Hepatic stellate cell (primary cell): ENCODE data around the gene TM4SF4.

ENCODE experiments used
- DNase-seq: peaks from one replicate; pipeline ENCODE4 v3.0.0; 2011; ENCODE audit warnings: low spot score

The TM4SF4 gene

DNA sequence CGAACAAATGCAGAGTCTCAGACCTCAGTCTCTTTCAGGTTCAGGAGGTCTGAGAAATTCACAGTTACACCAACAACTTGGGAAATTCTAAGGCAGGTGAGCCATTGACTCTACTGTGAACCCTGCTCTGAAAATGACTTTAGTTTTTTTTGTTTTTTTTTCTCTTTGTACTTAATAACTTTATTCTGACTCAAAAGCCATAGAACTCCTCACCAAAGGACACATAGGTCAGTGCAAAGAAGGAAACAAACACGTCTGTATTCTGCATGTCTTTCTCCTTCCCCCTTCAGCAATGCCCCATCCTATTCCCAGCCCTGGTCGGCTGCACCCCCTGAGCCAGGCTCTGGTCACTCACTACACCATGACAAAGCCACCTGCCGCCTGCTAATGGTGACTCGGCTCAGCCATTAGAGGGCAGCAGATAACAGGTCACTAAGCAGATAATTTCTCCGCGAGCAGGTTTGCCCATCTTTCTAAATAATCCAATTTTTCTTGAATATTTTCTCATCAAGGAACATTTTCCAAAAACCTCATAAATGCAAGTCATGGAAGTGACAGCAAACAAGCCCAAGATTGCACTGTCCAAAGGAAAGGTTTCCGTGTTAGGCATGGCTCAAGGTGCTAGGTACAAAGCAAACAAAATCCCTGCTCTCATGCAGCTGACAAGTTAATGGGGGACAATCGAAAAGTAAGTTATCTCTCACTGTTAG, 37.7 kb downstream of the TM4SF4 start:
- DNase-seq = peak; percentile 52

DNA sequence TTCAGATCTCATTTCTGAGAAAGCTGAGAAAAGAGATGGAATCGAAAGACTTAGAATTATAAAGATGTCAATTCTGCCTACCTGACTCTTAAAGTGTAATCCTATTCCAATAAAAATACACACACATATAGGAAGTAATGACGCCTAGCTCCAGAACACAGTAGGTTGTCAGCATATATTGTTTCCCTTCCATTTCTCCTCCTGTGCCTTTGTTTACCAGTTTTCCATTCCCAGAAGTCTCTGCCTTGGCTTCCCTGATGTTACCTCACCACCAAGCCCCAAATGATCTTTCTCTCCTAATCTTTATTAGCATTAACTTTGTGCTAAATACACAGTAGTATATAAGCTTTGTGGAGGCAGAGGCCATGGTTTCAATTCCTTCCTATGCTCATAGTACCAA, 40.0 kb downstream of the TM4SF4 start:
- no peak for DNase-seq

DNA sequence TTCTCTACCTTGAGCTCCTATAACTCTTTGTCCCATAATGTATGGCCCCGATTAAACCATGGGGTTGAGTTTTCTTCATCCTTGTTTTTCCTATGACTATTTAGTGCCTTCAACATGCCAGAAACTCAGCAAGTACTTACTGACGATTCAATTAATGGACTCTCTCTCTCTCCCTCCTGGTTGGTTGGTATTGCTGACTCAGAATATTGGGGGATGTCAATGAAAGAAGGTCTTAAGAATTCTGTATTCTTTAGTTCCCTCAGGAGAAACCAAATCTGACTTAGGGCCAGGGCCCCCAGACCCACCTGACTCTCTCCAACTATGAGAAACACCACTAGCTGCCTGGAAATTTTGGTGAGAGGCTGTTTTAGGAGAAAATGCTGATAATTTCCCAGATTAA, 40.8 kb downstream of the TM4SF4 start:
- DNase-seq = no peak

DNA sequence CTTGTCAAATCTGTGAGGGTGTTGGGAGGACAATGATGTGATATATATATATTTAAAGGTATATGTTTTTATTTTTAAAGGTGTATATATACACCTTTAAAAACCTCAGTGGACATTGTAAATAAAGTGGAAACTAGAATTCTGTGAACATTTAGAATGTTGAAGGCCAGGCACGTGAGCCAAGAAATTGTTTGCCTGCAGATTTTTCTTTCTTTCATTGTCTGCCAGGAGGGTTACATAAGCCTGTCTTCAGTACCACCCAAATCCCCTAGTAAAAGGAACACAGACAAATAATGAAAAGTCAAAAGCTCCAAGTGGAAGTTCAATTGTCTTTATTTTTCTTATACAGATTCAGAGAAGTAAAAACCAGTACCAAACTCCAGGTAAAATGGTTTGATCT, 42.4 kb downstream of the TM4SF4 start:
- no peak for DNase-seq

DNA sequence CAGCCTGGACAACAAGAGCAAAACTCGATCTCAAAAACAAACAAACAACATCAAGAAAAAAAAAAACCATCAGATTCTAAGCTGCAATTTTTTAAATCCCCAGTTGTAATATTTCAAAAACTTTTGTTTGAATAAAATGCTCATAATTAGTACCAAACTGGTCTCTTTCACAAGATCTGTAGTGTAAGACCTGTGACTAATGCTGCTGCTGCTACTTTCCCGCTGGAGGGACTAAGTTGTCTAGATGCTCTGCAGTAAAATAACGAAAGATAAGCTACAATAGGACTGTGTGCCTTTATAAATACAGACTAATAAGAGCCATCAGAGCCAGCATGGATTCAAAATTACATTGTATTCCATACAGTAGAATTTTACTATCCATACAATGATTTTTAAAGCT, 45.4 kb downstream of the TM4SF4 start:
- DNase-seq = no peak

DNA sequence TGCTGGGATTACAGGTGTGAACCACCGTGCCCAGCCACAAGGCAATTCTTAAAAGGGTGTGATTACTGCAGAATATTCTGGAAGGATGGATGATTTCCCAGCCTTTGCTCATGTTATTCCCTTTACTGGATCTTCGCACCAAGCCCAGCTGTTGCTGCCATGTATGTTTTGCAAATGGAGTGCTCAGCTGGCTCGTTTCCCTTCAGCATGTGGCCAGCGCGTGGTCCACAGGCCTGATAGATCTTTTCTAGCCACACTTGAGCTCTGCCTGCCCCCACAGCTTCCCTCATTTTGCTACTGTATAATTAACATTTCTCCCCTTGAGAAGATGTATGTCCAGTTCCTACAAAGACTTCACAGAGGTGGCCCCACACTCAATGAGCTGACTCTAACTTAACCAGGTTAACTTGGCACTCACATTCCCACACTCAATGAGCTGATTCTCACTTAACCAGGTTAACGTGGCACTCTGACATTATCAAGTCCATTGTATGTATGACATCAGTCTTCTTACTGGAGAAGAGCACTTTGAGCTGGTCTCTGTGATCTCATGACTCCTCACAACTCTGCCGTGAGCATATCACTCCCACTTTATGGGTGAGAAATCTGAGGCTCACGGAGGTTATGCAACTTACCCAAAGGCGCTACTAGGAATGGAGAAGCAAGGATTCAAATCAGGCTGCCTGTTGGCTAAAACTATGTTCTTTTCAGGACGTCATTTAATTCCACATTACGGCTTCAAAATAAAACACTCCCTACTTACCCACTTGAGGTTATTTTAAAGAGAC, 49.2 kb downstream of the TM4SF4 start:
- DNase-seq = no peak

DNA sequence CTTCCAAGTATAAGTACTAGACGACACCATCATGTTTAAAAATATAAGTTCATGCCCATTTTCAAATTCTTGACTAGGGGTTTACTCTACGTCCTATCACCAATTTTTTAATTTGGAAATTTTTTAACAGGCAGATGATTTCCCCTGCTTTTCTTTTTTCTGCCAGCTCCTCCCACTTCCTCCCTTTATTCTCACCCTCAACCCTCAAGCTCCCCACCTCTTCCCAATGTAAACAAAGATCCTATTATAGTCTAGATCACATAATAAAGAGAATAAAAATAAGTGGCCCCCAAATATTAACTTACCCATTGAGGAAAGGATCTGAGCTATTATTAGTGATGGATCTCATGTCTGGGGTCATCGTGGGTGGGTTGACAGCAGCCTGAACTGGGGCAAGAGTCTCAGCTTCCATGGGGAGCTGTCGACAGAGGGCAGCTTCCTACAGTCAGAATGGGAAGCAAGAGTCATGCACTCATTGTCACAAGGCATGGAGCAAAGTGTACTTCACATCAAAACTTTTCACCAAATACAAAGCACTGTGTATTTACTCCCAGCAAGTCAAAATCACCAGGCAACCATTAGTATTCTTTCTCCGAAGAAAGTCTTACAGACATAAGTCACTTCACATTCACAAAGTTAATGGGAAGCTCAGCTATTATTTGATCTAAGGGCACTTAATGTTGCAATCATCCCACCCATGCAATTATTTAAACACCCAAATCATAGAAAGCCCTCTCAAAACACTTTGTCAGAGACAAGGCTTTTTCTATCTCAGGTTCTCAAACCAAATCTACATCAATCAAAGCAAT, 53.2 kb downstream of the TM4SF4 start:
- no peak for DNase-seq

DNA sequence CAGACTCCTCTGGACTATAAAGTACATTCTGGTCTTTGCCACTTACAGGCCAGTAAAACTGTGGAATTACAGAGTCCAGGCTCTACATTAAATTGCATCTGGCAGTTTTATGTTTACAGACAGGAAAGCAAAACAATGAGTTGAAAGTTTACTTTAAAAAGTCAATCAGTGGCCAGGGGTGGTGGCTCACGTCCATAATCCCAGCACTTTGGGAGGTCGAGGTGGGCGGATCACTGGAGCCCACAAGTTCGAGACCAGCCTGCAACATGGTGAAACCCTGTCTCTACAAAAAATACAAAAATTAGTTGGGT, 53.8 kb downstream of the TM4SF4 start:
- DNase-seq = no peak

DNA sequence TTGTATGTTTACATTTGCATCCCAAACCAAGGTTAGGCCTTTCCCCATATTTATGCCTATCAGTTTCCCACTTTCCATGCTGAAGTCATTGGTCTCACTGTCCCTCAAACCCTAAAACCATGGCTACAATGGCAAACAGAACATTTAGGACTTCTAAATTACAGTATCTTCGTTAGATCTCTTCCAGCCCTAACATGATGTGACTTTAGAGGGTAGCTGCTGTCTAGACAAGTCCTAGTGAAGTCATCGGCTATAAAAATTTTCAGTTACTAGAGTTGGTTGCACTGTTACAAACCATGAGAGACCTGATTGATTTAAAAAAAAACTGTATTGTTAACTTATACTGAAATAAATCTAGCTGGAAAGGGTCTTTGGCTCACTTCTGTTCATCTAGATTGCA, 54.6 kb downstream of the TM4SF4 start:
- DNase-seq = no peak

DNA sequence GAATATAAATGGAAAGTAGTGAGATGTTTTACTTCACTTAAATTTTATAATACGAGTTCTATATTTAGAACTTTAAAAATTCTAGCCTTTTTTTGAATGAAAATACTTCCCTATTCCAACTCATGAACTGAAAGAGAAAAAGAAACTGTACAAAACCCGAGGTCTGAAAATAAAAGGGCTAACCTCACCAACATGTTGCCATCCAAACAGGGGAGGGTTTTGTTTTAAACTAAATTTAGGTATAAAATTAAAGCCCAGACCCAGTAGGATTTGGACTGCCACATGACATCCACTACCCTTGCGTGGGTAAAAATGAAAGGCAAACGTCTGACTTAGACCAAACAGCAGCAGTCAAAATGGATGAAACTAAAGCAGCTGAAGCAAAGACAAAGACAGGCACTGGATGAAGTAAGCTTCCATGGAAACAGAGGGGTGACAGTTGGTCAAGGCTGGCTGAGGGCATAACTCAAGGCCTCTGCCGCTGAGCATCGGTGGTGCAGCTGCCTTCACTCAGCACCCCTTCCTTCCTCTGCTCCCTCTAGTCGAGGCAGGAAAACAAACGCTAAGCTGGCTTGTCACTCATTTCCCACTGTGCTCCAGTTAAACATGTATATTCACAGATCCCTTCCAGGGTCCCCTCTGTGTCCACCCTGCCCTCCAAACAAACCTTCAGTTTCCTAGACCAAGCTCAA, 58.1 kb downstream of the TM4SF4 start:
- DNase-seq = no peak

DNA sequence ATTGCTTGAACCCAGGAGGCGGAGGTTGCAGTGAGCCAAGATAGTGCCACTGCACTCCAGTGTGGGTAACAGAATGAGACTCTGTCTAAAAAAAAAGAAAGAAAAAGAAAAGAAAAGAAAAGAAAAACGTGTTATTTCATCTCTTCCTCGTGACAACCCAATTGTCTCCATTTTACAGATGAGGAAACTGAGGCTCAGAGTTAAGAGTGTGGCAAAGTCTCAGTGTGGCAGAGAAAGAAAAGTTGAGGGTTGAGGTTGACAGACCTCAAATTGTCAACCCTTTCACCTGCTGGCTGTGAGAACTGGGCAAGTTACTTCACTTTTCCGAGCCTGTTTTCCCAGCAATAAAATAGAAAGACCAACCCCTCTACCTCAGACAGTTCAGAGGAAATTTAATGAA, 59.6 kb downstream of the TM4SF4 start:
- DNase-seq = no peak

DNA sequence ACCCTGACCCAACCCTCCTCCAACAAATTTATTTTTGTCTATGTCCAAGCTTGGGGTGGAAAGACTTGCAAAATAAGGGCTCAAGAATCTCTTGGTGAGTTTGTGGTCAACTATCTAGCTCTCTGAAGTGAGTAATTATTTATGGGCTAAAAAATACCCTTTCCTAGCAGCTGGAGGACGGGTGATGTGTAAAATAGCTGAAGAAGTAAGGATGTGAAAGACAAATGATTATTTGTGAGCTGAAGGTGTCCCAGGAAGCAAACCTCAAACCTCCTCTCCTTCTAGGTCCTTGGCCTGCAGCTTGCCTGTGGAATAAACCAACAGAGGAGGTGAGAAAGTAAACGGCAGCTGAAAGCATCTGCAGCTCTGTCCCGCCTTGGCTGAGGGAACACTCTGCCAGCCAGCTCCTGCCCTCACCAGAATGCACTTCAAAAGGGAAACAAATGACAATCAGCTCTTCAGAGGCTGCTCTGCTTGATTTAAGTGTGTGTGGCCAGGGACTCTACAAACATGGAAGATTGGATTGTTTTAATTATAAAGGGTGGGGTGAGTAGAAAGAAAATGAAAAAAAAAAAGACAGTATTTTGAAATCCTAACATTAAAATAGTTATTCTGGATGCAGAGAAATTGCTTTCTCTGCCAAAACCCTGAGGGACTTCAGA, 60.3 kb downstream of the TM4SF4 start:
- no peak for DNase-seq

DNA sequence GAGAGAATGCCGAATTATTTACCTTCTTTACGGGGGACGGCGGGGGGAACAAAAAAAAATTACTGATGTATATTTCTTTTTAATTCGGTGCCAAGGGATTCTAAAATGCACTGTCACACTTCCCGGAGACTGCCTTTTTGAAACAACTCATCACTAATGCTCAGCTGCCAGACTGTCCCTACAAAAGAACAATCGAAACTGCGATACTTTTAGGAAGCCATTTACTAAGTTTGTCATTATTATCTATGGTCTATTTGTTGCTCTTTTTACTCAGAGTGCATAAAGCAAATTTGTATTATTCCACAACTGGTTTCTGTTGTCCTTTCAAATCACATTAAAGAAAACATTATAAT, 60.8 kb downstream of the TM4SF4 start:
- no peak for DNase-seq

DNA sequence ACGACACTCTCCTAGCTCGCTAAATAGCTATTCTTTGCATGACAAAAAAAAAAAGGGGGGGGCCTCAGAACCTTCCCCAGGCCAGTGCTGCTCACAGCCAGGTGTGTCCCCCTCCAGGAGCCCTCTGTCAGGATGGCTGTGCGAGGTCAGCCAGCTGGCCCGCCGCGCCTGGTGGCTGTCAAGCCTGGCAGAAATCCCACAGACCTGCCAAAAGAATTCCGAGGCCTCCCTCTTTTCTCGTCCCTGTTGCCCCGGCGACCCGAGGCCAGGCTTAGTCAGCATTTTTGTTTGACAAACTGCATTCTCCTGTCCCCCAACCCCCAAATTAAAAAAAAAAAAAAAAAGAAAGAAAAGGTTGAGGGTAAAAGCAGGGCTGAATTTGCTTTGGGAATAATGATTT, 61.9 kb downstream of the TM4SF4 start:
- DNase-seq = no peak

DNA sequence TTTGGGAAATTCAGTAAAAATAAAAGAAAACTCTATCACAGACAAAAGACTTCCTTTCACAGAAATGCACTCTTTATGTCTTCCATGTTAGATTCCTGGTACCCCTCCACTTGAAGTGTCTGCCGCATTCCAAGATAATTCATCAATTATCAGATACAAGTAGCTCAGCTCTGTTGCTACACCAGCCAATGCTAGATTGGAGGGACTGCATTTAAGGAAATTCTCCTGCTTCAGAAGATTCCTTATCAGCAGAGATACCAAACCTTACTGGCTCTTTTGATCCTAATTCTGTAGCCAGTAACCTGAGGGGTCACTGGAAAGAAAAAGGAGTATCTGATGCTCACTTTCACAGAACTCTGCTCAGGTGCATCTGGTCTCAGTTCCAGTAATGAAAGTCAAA, 63.9 kb downstream of the TM4SF4 start:
- no peak for DNase-seq

DNA sequence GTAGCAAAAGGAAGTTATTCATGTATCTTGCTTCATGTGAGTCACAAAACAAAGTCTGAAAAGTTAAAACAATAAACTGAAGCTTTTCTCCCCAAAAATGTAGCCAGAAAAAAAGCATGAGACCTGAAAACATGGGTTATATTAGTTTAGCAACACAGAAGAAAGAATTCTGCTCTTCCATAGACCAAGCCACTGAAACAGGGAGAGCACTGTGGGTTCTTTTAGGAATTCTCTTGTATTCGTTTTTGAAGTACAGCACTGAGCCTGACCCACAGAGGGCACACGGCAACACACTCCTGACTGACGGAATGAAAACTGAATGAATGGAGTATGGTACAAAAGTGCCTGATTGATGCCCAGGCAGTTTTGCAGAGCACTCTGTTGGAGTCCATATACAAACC, 66.6 kb downstream of the TM4SF4 start:
- DNase-seq = no peak

DNA sequence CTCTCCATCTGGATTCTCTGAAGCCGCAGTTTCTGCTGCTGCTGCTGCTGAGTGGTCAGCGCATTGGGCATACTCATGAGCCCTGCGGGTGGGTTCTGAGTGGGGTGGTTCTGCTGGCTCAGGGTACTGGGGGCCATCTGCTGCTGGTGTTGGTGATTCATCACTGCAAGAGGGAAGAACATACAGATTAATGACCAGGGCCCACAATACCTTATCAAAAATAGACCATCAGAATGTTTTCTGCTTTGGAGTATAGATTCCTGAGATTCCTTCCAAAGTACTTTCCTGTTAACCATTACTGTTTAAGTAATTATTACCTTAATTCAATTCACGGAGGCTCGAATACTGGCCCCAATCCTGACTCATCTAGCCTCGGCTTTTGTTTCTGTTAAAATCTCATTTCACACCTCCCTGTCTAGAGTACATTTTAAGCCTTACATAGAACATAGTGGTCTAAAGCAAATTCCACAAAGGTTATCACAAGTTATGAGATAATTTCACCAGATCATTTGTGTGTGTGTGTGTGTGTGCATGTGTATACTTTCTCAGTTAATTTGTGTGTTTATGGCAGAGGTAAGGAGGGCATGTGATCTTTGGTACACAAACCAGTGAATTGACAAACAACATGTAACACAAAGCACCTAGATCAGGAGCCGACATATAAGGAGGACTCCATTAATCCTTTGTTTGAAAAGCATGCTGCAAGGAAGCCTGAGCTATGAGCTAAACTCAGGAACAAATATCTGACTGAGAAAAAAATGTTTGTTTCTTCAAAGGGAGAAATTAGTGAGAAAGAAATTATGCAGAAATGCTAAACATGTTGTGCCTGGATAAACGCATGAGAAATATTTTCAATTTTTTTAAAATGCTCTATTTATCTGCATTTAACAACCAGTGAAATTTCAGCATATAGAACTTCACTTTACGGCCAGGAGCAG, 68.1 kb downstream of the TM4SF4 start:
- no peak for DNase-seq

DNA sequence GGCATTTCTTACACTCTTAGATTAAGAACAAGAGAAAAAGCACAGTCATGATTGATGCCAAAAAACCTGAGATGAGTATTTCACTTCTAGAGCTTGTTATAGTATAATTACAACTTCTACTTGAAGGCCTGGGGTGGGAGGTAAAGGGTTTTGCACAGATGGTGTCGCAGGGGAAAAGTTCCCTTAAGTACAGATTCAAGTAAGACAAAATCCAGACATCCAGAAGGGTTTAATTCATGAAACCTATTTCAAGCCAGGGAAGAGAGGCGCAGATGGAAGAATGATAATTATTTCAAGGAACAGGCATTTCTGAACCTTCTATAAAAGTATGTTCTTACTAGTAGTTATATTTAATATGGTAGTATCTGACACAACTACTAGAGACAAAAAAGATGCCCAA, 70.6 kb downstream of the TM4SF4 start:
- DNase-seq = no peak

DNA sequence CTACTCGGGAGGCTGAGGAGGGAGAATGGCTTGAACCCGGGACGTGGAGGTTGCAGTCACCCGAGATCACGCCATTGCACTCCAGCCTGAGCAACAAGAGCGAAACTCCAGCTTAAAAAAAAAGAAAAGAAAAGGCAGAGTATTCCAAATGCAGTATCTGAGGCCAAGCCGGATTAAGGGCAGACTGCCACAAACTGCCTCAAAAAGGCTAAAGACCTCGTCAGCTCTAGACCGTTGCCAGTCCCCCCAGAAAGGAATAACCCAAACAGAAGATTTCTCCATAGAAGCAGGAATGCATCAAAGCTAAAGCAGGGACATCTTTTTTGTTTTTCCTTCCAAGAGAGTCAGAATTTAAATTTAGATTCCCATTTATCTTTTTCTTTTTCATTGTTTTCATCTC, 72.9 kb downstream of the TM4SF4 start:
- DNase-seq = no peak

DNA sequence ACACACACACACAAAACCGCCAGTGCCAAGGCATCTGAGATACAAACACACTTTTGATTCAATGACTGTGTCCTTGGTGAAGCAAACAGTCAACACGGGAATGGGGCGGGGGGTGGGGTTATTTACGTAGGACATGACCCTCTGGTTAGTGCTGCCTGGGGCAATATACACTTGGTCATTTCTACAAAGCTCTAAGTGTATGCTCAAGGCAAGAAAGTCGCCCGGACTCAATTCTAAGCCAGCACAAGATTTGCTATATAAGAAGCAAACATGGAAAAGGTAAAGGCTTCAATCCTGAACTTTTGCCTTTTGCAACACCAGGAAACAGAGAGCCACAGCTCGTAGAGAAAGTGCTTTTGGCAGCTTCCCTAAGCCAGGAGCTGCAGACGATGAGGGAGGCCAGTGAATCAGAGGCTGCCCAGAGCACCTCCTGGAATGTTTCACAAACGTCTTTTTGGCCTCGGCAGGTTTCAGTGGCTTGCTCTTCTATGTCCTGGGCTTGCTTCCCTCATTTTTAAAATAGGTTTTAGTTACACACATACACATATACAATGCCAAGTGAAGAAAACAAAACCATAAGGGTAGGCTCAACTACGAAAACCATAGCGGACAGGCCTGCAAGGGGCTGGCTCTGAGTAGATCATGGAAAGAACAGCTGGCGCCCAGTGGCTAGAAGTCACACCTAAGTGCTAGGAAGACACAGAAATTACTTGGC, 73.6 kb downstream of the TM4SF4 start:
- DNase-seq = peak; percentile 56
